Measurements from ENCODE around the gene RAPGEF4.

Gene RAPGEF4

GRCh38 chr2:172977270-172978062 lies 241.8 kb downstream of the RAPGEF4 start:
- DNase-seq, result no peak

GRCh38 chr2:172978063-172978383 lies 242.4 kb downstream of the RAPGEF4 start:
- DNase-seq, result no peak

GRCh38 chr2:172985139-172985892 lies 249.7 kb downstream of the RAPGEF4 start:
- DNase-seq, result no peak

- no peak for DNase-seq
These were observed 250.4 kb downstream of the RAPGEF4 start for GRCh38 chr2:172986040-172986439.

GRCh38 chr2:172988728-172989127 lies 253.1 kb downstream of the RAPGEF4 start:
- DNase-seq, result no peak

GRCh38 chr2:172991031-172991430 lies 255.4 kb downstream of the RAPGEF4 start:
- no peak for DNase-seq

- no peak for DNase-seq
These were observed 257.5 kb downstream of the RAPGEF4 start for GRCh38 chr2:172993139-172993538.

GRCh38 chr2:172993931-172994717 lies 258.5 kb downstream of the RAPGEF4 start:
- no peak for DNase-seq

- DNase-seq, result no peak
These were observed 259.2 kb downstream of the RAPGEF4 start for GRCh38 chr2:172994864-172995263.

GRCh38 chr2:172995323-172996244 lies 259.9 kb downstream of the RAPGEF4 start:
- no peak for DNase-seq

GRCh38 chr2:172996387-172996961 lies 260.8 kb downstream of the RAPGEF4 start:
- no peak for DNase-seq

- no peak for DNase-seq
These were observed 261.4 kb downstream of the RAPGEF4 start for GRCh38 chr2:172997031-172997430.

GRCh38 chr2:172998547-172999272 lies 263.1 kb downstream of the RAPGEF4 start:
- DNase-seq, result no peak

GRCh38 chr2:172999641-173000386 lies 264.2 kb downstream of the RAPGEF4 start:
- DNase-seq, result no peak

- no peak for DNase-seq
These were observed 266.3 kb downstream of the RAPGEF4 start for GRCh38 chr2:173001664-173002604.

- no peak for DNase-seq
These were observed 267.3 kb downstream of the RAPGEF4 start for GRCh38 chr2:173002751-173003541.

- no peak for DNase-seq
These were observed 273.1 kb downstream of the RAPGEF4 start for GRCh38 chr2:173008786-173009185.

- DNase-seq, result no peak
These were observed 274.6 kb downstream of the RAPGEF4 start for GRCh38 chr2:173010233-173010632.

- no peak for DNase-seq
These were observed 280.8 kb downstream of the RAPGEF4 start for GRCh38 chr2:173016451-173016850.
